ENCODE results near the gene TMEM135. TPM values are rescaled to one million over a fixed set of nuclear protein-coding genes. Genes with fewer than 3 reads are reported as not detected.
"Not testable (repeated sequence)": the region's sequence is repeated elsewhere in the genome, so short reads cannot be mapped to it uniquely, and the experiment has no call there.

TMEM135 gene
- total RNA-seq, 4 donors from 2014 or later = 19.0 to 38.5 (median 29.5) TPM

GRCh38 chr11:87150936-87151335 lies 113.2 kb downstream of the TMEM135 start:
- H3K9me3 ChIP-seq = no peaks in the 10 kb centered on the region
- H3K27ac ChIP-seq = no peak overlapping the region
- H3K36me3 ChIP-seq = no peaks in the 10 kb centered on the region
- intact Hi-C loops (cut with DNase I; ENCODE audit: low total_unique reads) = no loop called here
- no peaks in the 10 kb centered on the region for H3K4me1 ChIP-seq
- TF ChIP-seq CTCF (IDR thresholded peaks at IDR 0.05) (no peak), POLR2A (IDR thresholded peaks at IDR 0.05) (no peak)
- no peaks in the 10 kb centered on the region for H3K27me3 ChIP-seq
- no peak for DNase-seq
- no peak overlapping the region for H3K4me3 ChIP-seq

GRCh38 chr11:87154246-87154645 lies 116.5 kb downstream of the TMEM135 start:
- TF ChIP-seq CTCF (IDR thresholded peaks at IDR 0.05) (no peak), POLR2A (IDR thresholded peaks at IDR 0.05) (no peak)

GRCh38 chr11:87156970-87157369 lies 119.2 kb downstream of the TMEM135 start:
- TF ChIP-seq POLR2A (IDR thresholded peaks at IDR 0.05) (no peak), CTCF (IDR thresholded peaks at IDR 0.05) (no peak)
- no peaks in the 10 kb centered on the region for H3K27me3 ChIP-seq
- H3K27ac ChIP-seq = no peak overlapping the region
- no peak overlapping the region for H3K4me3 ChIP-seq
- H3K36me3 ChIP-seq = no peaks in the 10 kb centered on the region
- H3K4me1 ChIP-seq = no peaks in the 10 kb centered on the region
- intact Hi-C loops (cut with DNase I; ENCODE audit: low total_unique reads) = no loop called here
- no peaks in the 10 kb centered on the region for H3K9me3 ChIP-seq
- DNase-seq = no peak

More at GRCh38 chr11:87154246-87154645, 116.5 kb downstream of the TMEM135 start:
- DNase-seq = no peak
- Histone ChIP-seq H3K27ac (no peak overlapping the region), H3K9me3 (no peaks in the 10 kb centered on the region), H3K4me3 (no peak overlapping the region), H3K27me3 (no peaks in the 10 kb centered on the region), H3K4me1 (no peaks in the 10 kb centered on the region), H3K36me3 (no peaks in the 10 kb centered on the region)
- intact Hi-C loops (cut with DNase I; ENCODE audit: low total_unique reads) = no loop called here

GRCh38 chr11:87169076-87169475 lies 131.3 kb downstream of the TMEM135 start:
- H3K9me3 ChIP-seq; DNase-seq; H3K4me3 ChIP-seq; H3K36me3 ChIP-seq; H3K4me1 ChIP-seq; H3K27ac ChIP-seq; intact Hi-C loops (cut with DNase I; ENCODE audit: low total_unique reads); H3K27me3 ChIP-seq: not testable (repeated sequence)

- peaks cover 0 to 5% of the 10 kb centered on the region in 2 donors for H3K9me3 ChIP-seq
- intact Hi-C loops (cut with DNase I; ENCODE audit: low total_unique reads) = no loop called here
- H3K4me3 ChIP-seq = no peak overlapping the region
- no peaks in the 10 kb centered on the region for H3K27me3 ChIP-seq
- peaks cover 0 to 8% of the 10 kb centered on the region in 2 donors for H3K4me1 ChIP-seq
- peak overlapping the region in 1 of 2 donors; percentile 34 for H3K27ac ChIP-seq
- H3K36me3 ChIP-seq = no peaks in the 10 kb centered on the region
- TF ChIP-seq POLR2A (IDR thresholded peaks at IDR 0.05) (no peak), CTCF (IDR thresholded peaks at IDR 0.05) (no peak)
- DNase-seq = no peak
Measured at GRCh38 chr11:87173185-87174039, 135.7 kb downstream of the TMEM135 start.
